GM21360 (cell line): ENCODE data around the gene PLXNA4.

Experiments used
- ATAC-seq: cut with Tn5 transposase; IDR thresholded peaks from one replicate; pipeline ENCODE4 v1.9.1; 2021; ENCODE audit warnings: mild to moderate bottlenecking, moderate library complexity; ENCODE audit not compliant: unreplicated experiment

Gene PLXNA4

DNA sequence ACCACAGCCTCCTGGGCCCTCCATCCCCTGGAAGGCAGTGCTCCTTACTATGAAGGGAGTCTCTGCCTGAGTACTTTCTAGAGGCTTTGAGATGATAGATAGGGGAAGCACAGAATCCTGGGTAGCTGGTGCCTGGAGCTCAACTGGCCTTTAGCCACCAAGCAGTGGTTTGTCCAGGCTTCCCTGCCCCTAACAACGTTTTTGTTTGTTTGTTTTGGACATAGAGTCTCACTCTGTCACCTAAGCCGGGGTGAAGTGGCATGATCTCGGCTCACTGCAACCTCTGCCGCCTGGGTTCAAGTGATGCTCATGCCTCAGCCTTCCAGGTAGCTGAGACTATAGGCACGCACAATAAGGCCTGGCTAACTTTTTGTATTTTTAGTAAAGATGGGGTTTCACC is 289.4 kb downstream of the PLXNA4 start:
- no peak for ATAC-seq

DNA sequence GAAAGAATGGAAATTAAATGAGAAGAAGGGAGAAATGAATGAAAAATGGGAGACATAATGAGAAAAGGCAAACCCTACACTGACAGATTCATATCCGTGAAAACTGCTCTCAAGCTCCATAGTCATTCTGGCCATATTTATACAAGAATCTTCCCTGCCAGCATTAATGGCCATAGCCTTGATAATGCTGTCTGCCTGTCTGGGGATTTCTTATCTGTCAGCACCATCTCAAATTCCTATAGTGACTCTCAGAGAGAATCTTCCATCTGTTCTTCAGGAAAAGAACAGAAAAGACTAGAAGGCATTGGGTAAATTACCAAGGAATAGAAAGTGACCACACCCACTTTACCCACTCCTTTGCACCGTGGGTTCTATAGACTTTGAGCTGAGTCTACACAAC is 295.9 kb downstream of the PLXNA4 start:
- no peak for ATAC-seq

DNA sequence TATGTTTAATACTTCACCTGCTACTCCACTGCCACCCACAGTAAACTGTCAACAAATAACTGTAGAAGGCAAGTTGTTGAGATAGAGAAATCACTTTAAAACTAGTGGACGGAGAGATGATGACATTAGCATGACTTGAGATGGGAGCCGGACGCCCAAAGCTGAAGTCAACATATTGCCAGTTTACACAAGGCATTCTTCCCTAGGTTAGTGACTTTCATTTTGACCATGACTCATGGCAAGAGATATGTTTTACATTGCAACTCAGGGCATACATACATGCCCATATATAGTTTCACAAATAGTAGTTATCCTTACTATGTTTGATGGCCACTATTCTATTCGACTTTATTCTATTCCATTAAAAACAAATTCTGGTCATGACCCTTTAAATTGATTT is 296.6 kb downstream of the PLXNA4 start:
- no peak for ATAC-seq

DNA sequence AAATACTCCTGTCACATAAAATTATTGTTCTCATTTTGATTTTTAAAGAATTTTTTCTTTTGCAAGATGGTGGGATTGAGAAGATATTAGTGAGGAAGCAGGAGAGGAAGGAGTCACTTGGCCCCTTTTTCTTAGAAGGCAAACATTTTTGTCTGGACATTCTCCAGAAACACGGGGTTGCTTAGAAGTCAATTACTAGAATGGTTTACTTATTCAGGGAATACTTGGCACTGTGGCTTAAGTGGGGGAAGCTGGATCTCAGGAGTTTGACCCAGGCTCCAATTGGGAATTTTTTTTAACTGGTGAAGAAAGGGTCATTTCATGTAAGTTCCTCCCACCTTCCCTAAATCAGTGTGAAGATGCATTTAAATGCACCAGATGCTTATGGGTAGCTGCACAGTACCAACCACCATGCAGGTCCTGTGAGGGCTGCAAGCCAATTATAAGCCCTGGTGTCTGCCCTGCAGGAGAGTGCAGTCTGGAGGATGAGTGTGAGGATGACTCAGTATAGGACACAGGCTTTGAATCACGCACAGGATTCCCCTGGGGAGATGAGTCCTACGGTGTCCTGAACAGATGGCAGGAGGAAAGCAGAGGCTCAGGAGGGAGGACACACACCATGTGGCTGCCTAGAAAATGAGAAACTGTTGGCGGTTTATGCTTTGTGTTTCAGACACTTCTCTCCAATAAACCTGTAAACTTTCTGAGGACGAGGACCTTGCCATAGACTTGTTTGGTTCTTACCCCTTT is 299.1 kb downstream of the PLXNA4 start:
- no peak for ATAC-seq

DNA sequence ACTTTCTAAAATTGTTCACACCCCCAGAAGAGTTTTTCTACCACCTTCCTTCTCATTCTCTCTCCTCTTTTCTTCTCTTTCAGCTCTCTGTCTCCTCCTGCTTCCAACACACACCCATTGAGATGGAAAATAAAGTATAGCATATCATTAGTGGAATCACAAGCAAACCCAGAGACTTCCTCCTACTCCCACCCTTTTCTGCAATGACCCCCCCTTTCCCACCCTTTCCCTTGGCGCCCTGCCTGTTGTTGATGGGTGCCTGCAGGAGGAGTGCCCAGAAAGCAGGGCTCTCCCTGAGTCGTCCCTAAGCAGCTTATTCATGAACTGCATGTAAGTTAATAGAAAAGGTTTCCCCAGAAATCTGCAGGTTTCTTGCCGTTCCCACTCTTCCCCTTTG is 300.0 kb downstream of the PLXNA4 start:
- ATAC-seq = no peak

DNA sequence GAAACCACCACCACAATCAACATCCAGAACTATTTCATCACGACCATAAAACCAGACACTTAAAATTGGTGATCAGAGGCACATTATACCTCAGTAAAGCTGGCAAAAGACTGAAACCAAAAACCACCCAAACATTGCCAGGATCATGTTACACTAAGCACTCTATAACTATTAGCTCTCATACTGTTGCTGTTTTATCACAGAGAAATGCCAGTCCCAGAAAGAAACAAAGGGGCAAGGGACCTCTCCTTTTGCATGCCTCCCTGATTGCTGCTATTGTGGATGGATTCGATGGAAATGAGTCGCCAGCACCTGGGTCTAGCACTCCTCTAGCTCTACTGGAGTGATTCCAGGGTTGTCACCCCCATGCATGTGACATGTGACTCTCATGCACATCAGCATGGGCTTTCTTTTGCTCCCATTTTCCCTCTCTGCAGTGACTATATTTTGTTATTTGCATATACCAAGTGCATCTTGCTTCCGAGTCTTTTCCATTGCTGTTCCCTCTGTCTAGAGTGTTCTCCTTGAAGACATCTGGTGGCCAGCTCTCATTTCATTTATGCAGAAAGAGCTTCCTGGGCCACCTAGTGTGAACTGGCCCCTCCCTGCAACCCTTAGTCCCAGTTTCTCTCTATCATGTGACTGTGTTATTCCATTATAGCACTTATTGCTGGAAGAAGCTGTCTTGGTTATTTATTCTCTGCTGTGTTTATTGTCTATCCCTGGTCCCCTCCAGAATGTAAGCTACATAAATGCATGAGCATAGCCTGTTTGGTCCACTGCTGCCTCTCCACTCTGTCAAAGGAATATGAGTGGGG is 300.6 kb downstream of the PLXNA4 start:
- ATAC-seq = no peak

DNA sequence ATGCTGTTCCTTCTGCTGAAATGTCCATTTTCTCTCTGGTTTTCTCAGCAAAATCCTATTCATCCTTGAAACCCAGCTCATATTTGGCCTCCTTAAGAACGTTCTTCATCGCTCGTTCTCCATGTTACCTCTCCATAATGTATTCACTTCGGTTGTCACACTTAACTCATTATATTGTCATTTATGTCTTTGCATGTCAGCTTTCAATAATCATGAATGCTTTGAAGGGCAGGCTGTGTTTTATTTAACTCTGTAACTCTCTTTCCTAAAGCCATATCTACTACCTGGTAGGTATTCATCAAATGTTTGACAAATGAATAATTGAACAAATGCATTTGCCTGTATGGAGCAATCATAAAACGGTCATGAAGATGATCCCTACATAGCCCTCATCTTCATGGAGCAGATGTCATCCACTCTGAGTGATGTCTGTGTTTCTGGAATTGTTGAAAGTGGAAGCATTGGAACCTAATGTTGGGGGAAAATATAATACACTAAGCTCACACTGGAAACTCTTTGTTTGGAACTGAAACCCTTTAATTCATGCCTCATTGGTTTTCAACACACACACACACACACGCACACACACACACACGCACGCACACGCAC is 303.4 kb downstream of the PLXNA4 start:
- no peak for ATAC-seq

DNA sequence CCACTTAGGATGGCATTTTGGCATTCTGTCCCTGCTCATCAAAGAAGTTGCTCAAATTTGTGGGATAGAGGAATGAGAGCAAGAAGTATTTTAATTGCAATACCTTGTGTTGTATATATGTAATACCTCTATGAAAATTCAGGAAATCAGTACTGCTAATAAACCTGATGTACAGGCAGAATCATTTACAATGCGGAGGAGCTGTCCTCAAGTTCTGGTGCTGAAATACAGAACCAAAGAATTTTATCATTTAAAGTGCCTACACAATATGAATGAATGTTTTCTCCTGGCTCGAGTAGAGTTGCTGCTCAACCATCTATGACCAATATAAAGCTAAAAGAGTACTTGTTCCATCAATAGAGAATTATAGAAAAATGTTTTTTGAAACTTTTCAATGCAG is 305.8 kb downstream of the PLXNA4 start:
- no peak for ATAC-seq

DNA sequence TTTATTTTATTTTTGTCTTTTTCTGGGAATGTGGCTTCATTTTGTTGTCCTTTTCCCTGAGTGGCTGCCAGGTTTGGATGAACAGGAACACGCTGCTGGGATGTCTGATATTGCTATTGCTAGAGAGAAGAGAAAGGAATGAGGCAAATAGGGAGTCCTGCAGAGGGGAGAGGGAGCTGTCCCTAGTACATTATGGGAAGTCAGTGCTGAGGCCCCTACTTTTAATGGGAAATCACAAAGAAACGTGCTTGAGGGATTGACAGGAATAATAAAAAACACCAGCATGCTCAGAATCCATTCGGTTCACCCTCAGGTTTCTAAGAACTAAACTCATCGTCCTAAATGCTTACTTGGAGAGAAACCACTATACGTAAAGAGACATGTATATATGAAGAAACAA is 306.6 kb downstream of the PLXNA4 start:
- ATAC-seq = no peak

DNA sequence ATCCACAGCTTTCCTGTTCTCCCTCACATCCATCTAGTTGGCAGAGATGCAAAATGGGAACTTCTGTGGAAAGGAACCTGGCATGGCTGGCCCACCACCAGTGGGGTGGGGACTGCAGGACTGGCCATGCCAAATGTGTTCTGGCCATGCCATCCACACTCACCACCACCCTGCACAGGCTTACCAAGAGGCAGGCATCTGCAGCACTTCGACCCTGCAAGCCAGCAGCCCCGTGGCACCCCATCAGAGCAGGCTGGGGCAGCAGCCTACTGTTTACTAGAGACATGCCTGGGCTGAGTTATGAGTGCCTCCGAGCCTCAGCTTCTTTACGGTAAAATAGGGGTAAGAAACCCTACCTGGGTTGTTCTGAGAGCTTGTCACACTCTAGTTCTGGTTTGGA is 313.1 kb downstream of the PLXNA4 start:
- ATAC-seq = no peak

DNA sequence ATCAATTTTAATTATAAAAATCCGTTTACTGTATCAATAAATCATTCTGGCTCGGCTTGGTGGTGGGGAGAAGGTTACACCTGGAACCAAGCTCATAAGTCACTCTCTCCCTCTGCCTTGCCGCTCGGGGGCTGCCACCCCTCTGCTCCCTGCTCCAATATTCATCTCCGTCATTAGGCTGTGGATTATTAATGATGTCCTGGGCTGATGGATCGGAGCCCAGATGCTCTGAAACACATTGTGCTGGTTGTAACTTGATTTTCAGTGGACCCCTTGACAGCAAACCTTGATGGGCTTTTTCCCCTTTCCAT is 314.2 kb downstream of the PLXNA4 start:
- no peak for ATAC-seq

DNA sequence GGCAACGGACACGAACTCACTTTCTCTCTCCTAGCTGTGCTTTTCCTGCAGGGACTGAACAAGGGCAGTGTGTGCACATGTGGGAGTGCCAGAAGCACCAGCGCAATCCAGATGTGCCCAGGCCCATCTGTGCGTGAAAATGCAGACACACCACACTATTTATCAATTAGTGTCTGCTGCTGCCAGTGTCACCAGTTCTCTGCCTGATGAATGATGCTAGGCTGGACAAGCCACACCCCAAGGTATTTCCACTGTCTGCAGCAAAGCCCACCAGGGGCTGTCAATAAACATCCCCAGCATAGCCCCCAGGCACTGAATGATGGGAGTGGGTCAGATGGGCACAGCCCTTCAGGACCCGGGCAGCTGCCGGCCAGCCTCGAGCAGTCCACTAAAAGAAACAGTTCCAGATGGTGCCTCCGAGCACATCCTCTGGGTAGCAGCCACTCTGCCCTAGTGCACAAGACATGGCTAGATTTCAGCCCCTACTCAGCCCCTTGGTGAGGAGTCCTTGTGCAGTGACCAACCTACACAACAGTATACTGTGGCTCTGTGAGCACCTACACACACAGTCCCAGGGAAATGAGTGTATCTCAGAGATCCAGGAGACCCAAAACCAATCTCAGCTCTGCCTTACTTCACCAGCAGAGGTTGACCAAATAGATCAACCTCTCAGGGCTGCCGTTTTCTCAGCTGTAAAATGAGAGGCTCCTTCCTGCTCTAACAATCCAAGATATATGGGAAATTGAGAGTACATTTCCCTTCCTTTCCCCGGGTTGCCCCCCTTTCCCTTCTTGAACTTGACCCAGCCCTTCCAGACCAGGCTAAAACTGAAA is 314.7 kb downstream of the PLXNA4 start:
- no peak for ATAC-seq

DNA sequence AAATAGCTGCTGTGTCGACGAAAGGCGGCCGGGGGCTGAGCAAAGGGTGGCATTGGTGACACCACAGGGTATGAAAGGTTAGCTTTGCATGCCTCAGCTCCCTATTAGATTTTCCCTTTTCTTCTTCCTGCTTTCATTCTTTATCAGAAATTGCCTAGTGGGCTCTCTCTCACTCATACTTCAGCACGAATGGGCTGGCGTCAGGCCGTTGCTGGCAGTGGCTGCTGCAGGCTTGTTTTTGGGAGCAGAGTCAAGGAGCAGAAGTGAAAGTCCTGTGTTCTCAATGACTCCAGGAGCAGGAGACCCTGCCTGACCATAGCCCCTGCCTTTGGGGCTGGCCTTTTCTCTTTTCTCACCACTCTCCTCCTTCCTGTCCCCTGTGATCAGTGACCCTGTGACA is 318.0 kb downstream of the PLXNA4 start:
- ATAC-seq = no peak

DNA sequence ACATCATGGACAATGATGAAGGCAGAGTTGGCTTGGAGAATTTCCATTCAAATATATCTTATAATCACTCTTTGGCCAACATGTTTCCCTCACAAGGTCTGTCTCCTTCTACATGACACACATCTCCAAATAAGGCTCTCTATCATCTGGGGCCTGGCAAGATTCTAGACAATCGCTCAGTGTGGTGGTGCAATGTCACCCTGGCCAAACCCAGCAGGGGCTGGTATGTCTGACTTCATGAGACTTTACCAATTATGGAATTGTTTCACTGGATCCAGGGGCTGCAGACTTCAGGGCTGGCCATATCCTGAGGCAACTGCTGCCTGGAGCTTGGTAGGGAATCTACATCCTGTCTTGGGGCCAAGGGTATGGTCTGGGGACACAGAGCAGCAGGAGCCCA is 319.0 kb downstream of the PLXNA4 start:
- no peak for ATAC-seq

DNA sequence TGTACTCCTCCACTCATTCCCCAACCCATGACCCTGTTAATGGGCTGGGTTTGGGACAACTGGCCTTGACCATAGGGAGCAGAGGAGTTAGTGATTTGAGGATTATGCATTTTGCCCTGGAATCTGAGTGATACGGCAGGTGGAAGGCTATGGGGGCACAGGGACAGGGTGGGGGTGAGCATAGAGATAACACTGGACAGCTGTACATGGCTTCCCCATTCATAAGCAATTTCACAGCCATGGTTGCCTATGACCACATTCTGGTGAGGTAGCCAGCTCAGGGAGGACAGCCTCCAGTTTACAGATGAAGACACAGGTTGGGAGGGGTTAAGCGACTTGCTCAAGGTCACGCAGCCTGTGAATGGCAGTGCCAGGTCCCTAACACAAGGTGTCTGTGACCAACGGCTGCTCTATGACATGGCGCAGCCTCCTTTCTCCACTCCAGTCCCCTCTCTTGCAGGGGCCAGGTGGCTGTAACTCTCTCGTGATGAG is 319.5 kb downstream of the PLXNA4 start:
- ATAC-seq = no peak

DNA sequence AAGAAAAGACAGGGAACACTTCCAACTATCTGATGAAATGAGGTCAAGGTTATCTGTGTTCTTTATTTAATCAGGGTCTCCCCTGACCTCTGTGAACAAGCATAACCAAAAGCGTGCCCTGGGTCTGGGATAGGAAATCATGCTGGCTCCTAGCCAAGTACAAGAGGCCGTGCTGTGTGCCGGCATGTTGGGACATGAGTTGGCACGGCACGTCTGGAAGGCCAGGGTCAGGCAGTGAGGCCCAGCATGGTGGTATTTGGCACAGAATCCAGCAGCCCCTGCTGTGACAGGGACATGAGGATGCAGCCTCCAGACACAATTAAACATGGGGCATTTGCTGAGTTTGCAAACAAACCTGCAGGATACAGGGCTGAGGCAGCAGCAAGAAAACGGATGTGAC is 320.4 kb downstream of the PLXNA4 start:
- no peak for ATAC-seq

DNA sequence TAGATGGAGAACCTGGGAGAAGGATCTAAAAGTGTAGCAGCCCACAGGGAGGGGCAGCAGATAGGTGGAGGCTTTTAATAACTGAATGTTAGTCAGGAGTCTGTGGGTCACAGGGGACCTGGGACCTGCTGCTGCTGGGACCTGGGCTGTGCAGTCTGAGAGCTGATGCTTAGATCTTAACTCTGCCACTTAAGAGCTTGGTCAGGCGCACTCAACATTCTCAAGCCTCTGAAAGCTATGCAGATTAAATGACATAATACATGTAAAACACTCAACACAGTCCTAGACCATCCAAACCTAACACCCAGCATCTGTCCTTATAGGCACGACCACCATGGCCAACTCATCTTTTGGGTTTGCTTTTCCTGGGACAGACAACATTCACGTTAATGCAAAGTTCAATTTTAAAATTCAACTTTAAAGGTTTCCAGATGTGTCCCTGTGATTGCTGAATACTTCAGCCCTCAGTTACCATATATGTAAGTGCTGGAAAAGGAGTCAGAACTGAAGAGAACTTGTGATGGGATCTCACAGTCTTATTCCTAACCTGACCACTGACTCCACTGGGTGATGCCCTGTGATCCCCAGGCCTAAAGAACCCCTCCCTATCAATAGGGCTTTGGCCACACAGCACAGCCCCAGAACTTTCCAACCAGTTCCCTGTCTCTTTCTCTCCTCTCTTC is 321.0 kb downstream of the PLXNA4 start:
- ATAC-seq = no peak

DNA sequence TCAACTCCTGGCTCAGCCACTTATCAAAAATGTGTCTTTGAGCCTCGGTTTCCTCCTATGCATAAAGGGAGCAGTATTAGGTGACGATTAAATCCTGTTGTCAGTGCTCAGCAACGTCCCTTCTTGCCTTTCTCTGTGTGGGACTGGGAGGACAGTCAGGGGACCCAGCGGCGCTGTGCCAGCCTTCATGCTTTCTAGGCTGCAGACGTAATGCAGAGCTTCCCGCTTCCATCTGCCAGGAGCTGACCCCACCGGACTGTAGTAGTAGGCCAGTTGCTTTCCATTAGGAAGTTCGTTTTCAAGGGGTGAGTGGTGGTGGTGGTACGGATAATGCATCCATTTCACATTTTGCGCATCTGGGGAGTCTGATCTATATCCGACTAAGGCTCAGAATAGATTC is 321.8 kb downstream of the PLXNA4 start:
- no peak for ATAC-seq

DNA sequence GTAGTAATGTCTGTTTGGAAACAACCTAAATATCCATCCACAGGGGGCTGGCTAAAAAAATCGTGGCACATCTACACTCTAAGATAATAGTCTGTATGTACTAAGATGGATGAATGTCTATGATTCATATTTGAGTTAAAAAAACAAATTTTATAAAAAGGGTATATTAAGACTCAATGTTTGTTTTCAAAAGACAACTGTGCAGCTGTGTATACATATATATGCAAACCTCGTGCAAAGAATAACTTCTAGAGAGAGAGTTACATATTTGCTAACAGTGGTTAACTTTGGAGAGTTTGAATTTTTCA is 323.5 kb downstream of the PLXNA4 start:
- no peak for ATAC-seq

DNA sequence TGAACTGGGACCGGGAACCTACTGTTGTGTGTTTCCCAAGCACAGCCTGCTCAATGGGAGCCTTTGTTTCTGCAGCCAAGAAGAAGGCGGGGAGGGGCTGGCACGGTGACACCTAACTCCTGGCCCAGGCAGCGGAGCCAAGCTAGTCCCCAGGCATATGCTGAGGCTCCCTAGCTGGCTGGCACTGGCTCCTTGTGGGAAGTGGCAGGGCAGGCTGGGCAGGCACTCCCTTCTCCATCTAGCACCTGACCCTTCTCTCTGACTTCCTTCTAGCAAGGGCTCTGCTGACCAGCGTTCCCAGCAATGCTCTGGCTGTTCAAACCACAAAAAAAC is 325.0 kb downstream of the PLXNA4 start:
- ATAC-seq = no peak
